GM12878 (cell line): ENCODE results near the gene ARFRP1. TPM values are rescaled to one million over a fixed set of nuclear protein-coding genes. Genes with fewer than 3 reads are reported as not detected.

Experiments used
- polyA plus RNA-seq, 11 experiments: library from polyadenylated mRNA; depleted of rRNA in 4 of 11; unstranded in 6 of 11; stranded (reverse) in 5 of 11; fragments of >200 nt; fragmentation: Nextera tagmentation in 4 of 11; fragmentation: Illumina TruSeq in 1 of 11; extraction: Ambion mirVana in 4 of 11; extraction: Trizol in 1 of 11; gene quantifications; 1 replicate in 1 of 11; 2 replicates in 10 of 11; pipeline versions ENCODE4 v1.2.1 to v1.2.3, GENCODE V29; 2011 to 2016; ENCODE audit warnings: inconsistent platforms in 2 of 11, missing spikeins in 2 of 11, low read depth in 1 of 11
- small RNA-seq: library from RNA; depleted of rRNA; stranded (forward); fragments of <200 nt; gene quantifications from one replicate; pipeline ENCODE3, GENCODE V24; 2014
- total RNA-seq, 4 experiments: library from RNA; depleted of rRNA in 3 of 4; stranded (reverse); fragments of >200 nt in 3 of 4; fragmentation: Illumina TruSeq in 1 of 4; extraction: Trizol in 1 of 4; gene quantifications; 2 replicates each; pipeline versions ENCODE4 v1.2.1 to v1.2.3, GENCODE V29; 2013 to 2021

Gene ARFRP1
- total and polyA plus RNA-seq, 10 of the 15 experiments (the other 5 are each of a cell fraction or from before 2014, with no cell fraction given), result 0.37 to 71.7 (median 34.6) TPM

Small RNA genes within 50 kb of the gene (small RNA-seq; reads per million reads assigned to genes)
- gene LIME1 (0.43 reads per million, percentile 5 among the genes with 10 or more reads in this experiment), gene TNFRSF6B (not detected)

Other genes starting within 250 kb of the ARFRP1 start
Only the 7 nearest of the 19 such genes appear.
- 14.8 and 15.1 TPM in 2 replicates for gene GMEB2, start 80.9 kb downstream of the ARFRP1 start, total RNA-seq (2014; rRNA removed)
- gene GMEB2, start 80.9 kb downstream of the ARFRP1 start, total RNA-seq (2014; rRNA removed; fragmentation: Illumina TruSeq; extraction: Trizol), result 4.9 and 5.2 TPM in 2 replicates
- gene GMEB2, start 80.9 kb downstream of the ARFRP1 start, total RNA-seq (2021), result 13.3 and 14.8 TPM in 2 replicates
- gene GMEB2, start 80.9 kb downstream of the ARFRP1 start, polyA plus RNA-seq (2011; rRNA removed), result 6.9 and 10.8 TPM in 2 replicates
- gene GMEB2, start 80.9 kb downstream of the ARFRP1 start, polyA plus RNA-seq (2014; fragmentation: Illumina TruSeq; extraction: Trizol), result 3.1 and 5.4 TPM in 2 replicates
- gene GMEB2, start 80.9 kb downstream of the ARFRP1 start, polyA plus RNA-seq (2014; fragmentation: Nextera tagmentation; extraction: Ambion mirVana), result under 1 TPM; 0.08 to 0.27 TPM
- 12.7 and 14.2 TPM in 2 replicates for gene GMEB2, start 80.9 kb downstream of the ARFRP1 start, polyA plus RNA-seq (2014; rRNA removed)
- gene GMEB2, start 80.9 kb downstream of the ARFRP1 start, polyA plus RNA-seq (2016; fragmentation: Nextera tagmentation; extraction: Ambion mirVana), result 1 to 10 TPM; 3.4 to 8.3 TPM
- 2.1 and 3.6 TPM in 2 replicates for gene STMN3, start 54.6 kb downstream of the ARFRP1 start, total RNA-seq (2014; rRNA removed)
- 0.64 and 0.81 TPM in 2 replicates for gene STMN3, start 54.6 kb downstream of the ARFRP1 start, total RNA-seq (2014; rRNA removed; fragmentation: Illumina TruSeq; extraction: Trizol)
- gene STMN3, start 54.6 kb downstream of the ARFRP1 start, total RNA-seq (2021), result 2.1 and 2.5 TPM in 2 replicates
- gene STMN3, start 54.6 kb downstream of the ARFRP1 start, polyA plus RNA-seq (2011; rRNA removed), result 0.97 and 1.4 TPM in 2 replicates
- gene STMN3, start 54.6 kb downstream of the ARFRP1 start, polyA plus RNA-seq (2014; fragmentation: Illumina TruSeq; extraction: Trizol), result 0.08 and 0.22 TPM in 2 replicates
- under 1 TPM in 1 of 2 experiments, not detected in 1; 0.09 TPM for gene STMN3, start 54.6 kb downstream of the ARFRP1 start, polyA plus RNA-seq (2014; fragmentation: Nextera tagmentation; extraction: Ambion mirVana)
- 2.3 and 2.5 TPM in 2 replicates for gene STMN3, start 54.6 kb downstream of the ARFRP1 start, polyA plus RNA-seq (2014; rRNA removed)
- 1 to 10 TPM; 1.0 to 1.5 TPM for gene STMN3, start 54.6 kb downstream of the ARFRP1 start, polyA plus RNA-seq (2016; fragmentation: Nextera tagmentation; extraction: Ambion mirVana)
- gene RTEL1, start 49.7 kb downstream of the ARFRP1 start, total RNA-seq (2014; rRNA removed), result 14.5 and 18.0 TPM in 2 replicates
- 5.0 and 5.9 TPM in 2 replicates for gene RTEL1, start 49.7 kb downstream of the ARFRP1 start, total RNA-seq (2014; rRNA removed; fragmentation: Illumina TruSeq; extraction: Trizol)
- 29.5 and 37.2 TPM in 2 replicates for gene RTEL1, start 49.7 kb downstream of the ARFRP1 start, total RNA-seq (2021)
- 7.5 and 14.9 TPM in 2 replicates for gene RTEL1, start 49.7 kb downstream of the ARFRP1 start, polyA plus RNA-seq (2011; rRNA removed)
- 3.9 and 7.7 TPM in 2 replicates for gene RTEL1, start 49.7 kb downstream of the ARFRP1 start, polyA plus RNA-seq (2014; fragmentation: Illumina TruSeq; extraction: Trizol)
- under 1 TPM in 1 of 2 experiments, not detected in 1; 0.40 TPM for gene RTEL1, start 49.7 kb downstream of the ARFRP1 start, polyA plus RNA-seq (2014; fragmentation: Nextera tagmentation; extraction: Ambion mirVana)
- gene RTEL1, start 49.7 kb downstream of the ARFRP1 start, polyA plus RNA-seq (2014; rRNA removed), result 15.8 and 16.8 TPM in 2 replicates
- gene RTEL1, start 49.7 kb downstream of the ARFRP1 start, polyA plus RNA-seq (2016; fragmentation: Nextera tagmentation; extraction: Ambion mirVana), result 10 to 100 TPM; 15.6 to 17.0 TPM
- gene TNFRSF6B, start 11.3 kb downstream of the ARFRP1 start, total RNA-seq (2014; rRNA removed), result 0.71 and 1.8 TPM in 2 replicates
- gene TNFRSF6B, start 11.3 kb downstream of the ARFRP1 start, total RNA-seq (2014; rRNA removed; fragmentation: Illumina TruSeq; extraction: Trizol), result not detected in 2 replicates
- not detected in 2 replicates for gene TNFRSF6B, start 11.3 kb downstream of the ARFRP1 start, total RNA-seq (2021)
- gene TNFRSF6B, start 11.3 kb downstream of the ARFRP1 start, polyA plus RNA-seq (2011; rRNA removed), result not detected in 2 replicates
- gene TNFRSF6B, start 11.3 kb downstream of the ARFRP1 start, polyA plus RNA-seq (2014; fragmentation: Illumina TruSeq; extraction: Trizol), result not detected in 2 replicates
- gene TNFRSF6B, start 11.3 kb downstream of the ARFRP1 start, polyA plus RNA-seq (2014; fragmentation: Nextera tagmentation; extraction: Ambion mirVana), result not detected
- gene TNFRSF6B, start 11.3 kb downstream of the ARFRP1 start, polyA plus RNA-seq (2014; rRNA removed), result 1.9 and 2.2 TPM in 2 replicates
- gene TNFRSF6B, start 11.3 kb downstream of the ARFRP1 start, polyA plus RNA-seq (2016; fragmentation: Nextera tagmentation; extraction: Ambion mirVana), result under 1 TPM in 1 of 2 experiments, not detected in 1; 0.67 TPM
- 23.3 and 24.4 TPM in 2 replicates for gene ZGPAT, start 63 bp upstream of the ARFRP1 start, total RNA-seq (2014; rRNA removed)
- gene ZGPAT, start 63 bp upstream of the ARFRP1 start, total RNA-seq (2014; rRNA removed; fragmentation: Illumina TruSeq; extraction: Trizol), result 5.3 and 7.4 TPM in 2 replicates
- 34.8 and 37.2 TPM in 2 replicates for gene ZGPAT, start 63 bp upstream of the ARFRP1 start, total RNA-seq (2021)
- 4.8 and 12.7 TPM in 2 replicates for gene ZGPAT, start 63 bp upstream of the ARFRP1 start, polyA plus RNA-seq (2011; rRNA removed)
- 1.3 and 4.9 TPM in 2 replicates for gene ZGPAT, start 63 bp upstream of the ARFRP1 start, polyA plus RNA-seq (2014; fragmentation: Illumina TruSeq; extraction: Trizol)
- under 1 TPM; 0.58 to 0.79 TPM for gene ZGPAT, start 63 bp upstream of the ARFRP1 start, polyA plus RNA-seq (2014; fragmentation: Nextera tagmentation; extraction: Ambion mirVana)
- 26.7 and 31.6 TPM in 2 replicates for gene ZGPAT, start 63 bp upstream of the ARFRP1 start, polyA plus RNA-seq (2014; rRNA removed)
- 10 to 100 TPM; 42.5 to 52.9 TPM for gene ZGPAT, start 63 bp upstream of the ARFRP1 start, polyA plus RNA-seq (2016; fragmentation: Nextera tagmentation; extraction: Ambion mirVana)
- gene LIME1, start 28.7 kb upstream of the ARFRP1 start, total RNA-seq (2014; rRNA removed), result 72.3 and 109 TPM in 2 replicates
- gene LIME1, start 28.7 kb upstream of the ARFRP1 start, total RNA-seq (2014; rRNA removed; fragmentation: Illumina TruSeq; extraction: Trizol), result 3.3 and 3.9 TPM in 2 replicates
- 78.1 and 92.7 TPM in 2 replicates for gene LIME1, start 28.7 kb upstream of the ARFRP1 start, total RNA-seq (2021)
- 3.1 and 7.2 TPM in 2 replicates for gene LIME1, start 28.7 kb upstream of the ARFRP1 start, polyA plus RNA-seq (2011; rRNA removed)
- 0.32 and 1.1 TPM in 2 replicates for gene LIME1, start 28.7 kb upstream of the ARFRP1 start, polyA plus RNA-seq (2014; fragmentation: Illumina TruSeq; extraction: Trizol)
- gene LIME1, start 28.7 kb upstream of the ARFRP1 start, polyA plus RNA-seq (2014; fragmentation: Nextera tagmentation; extraction: Ambion mirVana), result 1 to 10 TPM in 1 of 2 experiments, under 1 TPM in 1; 0.35 to 1.7 TPM
- gene LIME1, start 28.7 kb upstream of the ARFRP1 start, polyA plus RNA-seq (2014; rRNA removed), result 102 and 128 TPM in 2 replicates
- 100 to 1,000 TPM; 119 to 154 TPM for gene LIME1, start 28.7 kb upstream of the ARFRP1 start, polyA plus RNA-seq (2016; fragmentation: Nextera tagmentation; extraction: Ambion mirVana)
- 26.0 and 32.1 TPM in 2 replicates for gene SLC2A4RG, start 31.8 kb upstream of the ARFRP1 start, total RNA-seq (2014; rRNA removed)
- gene SLC2A4RG, start 31.8 kb upstream of the ARFRP1 start, total RNA-seq (2014; rRNA removed; fragmentation: Illumina TruSeq; extraction: Trizol), result 11.4 TPM in 2 replicates
- 64.2 and 65.9 TPM in 2 replicates for gene SLC2A4RG, start 31.8 kb upstream of the ARFRP1 start, total RNA-seq (2021)
- 7.5 and 11.8 TPM in 2 replicates for gene SLC2A4RG, start 31.8 kb upstream of the ARFRP1 start, polyA plus RNA-seq (2011; rRNA removed)
- 0.59 and 5.4 TPM in 2 replicates for gene SLC2A4RG, start 31.8 kb upstream of the ARFRP1 start, polyA plus RNA-seq (2014; fragmentation: Illumina TruSeq; extraction: Trizol)
- 1 to 10 TPM in 1 of 2 experiments, under 1 TPM in 1; 0.34 to 2.8 TPM for gene SLC2A4RG, start 31.8 kb upstream of the ARFRP1 start, polyA plus RNA-seq (2014; fragmentation: Nextera tagmentation; extraction: Ambion mirVana)
- gene SLC2A4RG, start 31.8 kb upstream of the ARFRP1 start, polyA plus RNA-seq (2014; rRNA removed), result 47.2 and 52.6 TPM in 2 replicates
- 10 to 100 TPM; 14.9 to 19.8 TPM for gene SLC2A4RG, start 31.8 kb upstream of the ARFRP1 start, polyA plus RNA-seq (2016; fragmentation: Nextera tagmentation; extraction: Ambion mirVana)